Activated CD4-positive, alpha-beta T cell treated with anti-CD3 and anti-CD28 coated beads, Interleukin-2, amount 10 ng/mL, durations not matched to agents 7 days and 5 days (primary cell): ENCODE results near the gene FAM50B. TPM values are rescaled to one million over a fixed set of nuclear protein-coding genes. Genes with fewer than 3 reads are reported as not detected.
A peak's percentile ranks its signal among the peaks of the same experiment; 100 is the strongest.
"Not testable (repeated sequence)": the region's sequence is repeated elsewhere in the genome, so short reads cannot be mapped to it uniquely, and the experiment has no call there.

Source experiments
- CTCF ChIA-PET: fragments of 350-600 bp; sonication (Branson Sonifier 250); formaldehyde crosslinking; loops from one replicate; lab custom pipeline; 2021; ENCODE audit warnings: antibody characterized with exemption; lab: Charles Lee
- POLR2A ChIA-PET: fragments of 350-600 bp; sonication (Branson Sonifier 250); formaldehyde crosslinking; loops from one replicate; lab custom pipeline; 2021; ENCODE audit warnings: antibody characterized with exemption; lab: Charles Lee
- DNase-seq: peaks from one replicate; pipeline ENCODE4 v3.0.0-alpha.2; 2020
- H3K27ac Mint-ChIP-seq: one replicate; pipeline ENCODE4 v1.8.0; 2021; ENCODE audit warnings: mild to moderate bottlenecking, moderate library complexity, mixed read lengths
- H3K27me3 Mint-ChIP-seq: one replicate; pipeline ENCODE4 v1.8.0; 2021; ENCODE audit warnings: mixed read lengths
- H3K36me3 Mint-ChIP-seq: one replicate; pipeline ENCODE4 v1.8.0; 2021; ENCODE audit warnings: low read depth, mixed read lengths
- H3K4me1 Mint-ChIP-seq: one replicate; pipeline ENCODE4 v1.8.0; 2021; ENCODE audit warnings: mixed read lengths
- H3K4me3 Mint-ChIP-seq: one replicate; pipeline ENCODE4 v1.8.0; 2021; ENCODE audit warnings: mild to moderate bottlenecking, moderate library complexity, mixed read lengths
- H3K9me3 Mint-ChIP-seq: one replicate; pipeline ENCODE4 v1.8.0; 2021; ENCODE audit warnings: mixed read lengths
- total RNA-seq, 2 experiments: library from RNA; stranded (reverse); gene quantifications; one replicate each; pipeline ENCODE4 v1.2.3, GENCODE V29; 2021

Gene FAM50B
- total RNA-seq, 2 experiments from 2014 or later = 12.0 to 12.7 TPM

GRCh38 chr6:3857468-3858456 lies 8.6 kb downstream of the FAM50B start:
- no peak for DNase-seq
- Mint-ChIP-seq H3K36me3 (peaks cover 3% of the 10 kb centered on the region), H3K27me3 (peaks cover 22% of the 10 kb centered on the region), H3K4me3 (no peak overlapping the region), H3K27ac (no peak overlapping the region), H3K9me3 (peaks cover 5% of the 10 kb centered on the region), H3K4me1 (no peaks in the 10 kb centered on the region)
- ChIA-PET CTCF (interaction anchor here (1.0 to 1.8 kb wide), 3 partner anchors 8 to 11 kb away, joined by 3 to 7 read pairs (median 4); partner anchors contain the start of gene FAM50B), POLR2A (no interaction called here)

- Mint-ChIP-seq H3K4me1 (no peaks in the 10 kb centered on the region), H3K4me3 (no peak overlapping the region), H3K27me3 (peaks cover 22% of the 10 kb centered on the region), H3K36me3 (no peaks in the 10 kb centered on the region), H3K9me3 (peaks cover 2% of the 10 kb centered on the region), H3K27ac (no peak overlapping the region)
- DNase-seq = no peak
- CTCF ChIA-PET = interaction anchor here (1.3 to 3.0 kb wide), 2 partner anchors 10 to 12 kb away, joined by 4 to 22 read pairs; partner anchors contain the start of gene FAM50B
- POLR2A ChIA-PET = no interaction called here
These were observed 10.8 kb downstream of the FAM50B start for GRCh38 chr6:3859878-3860552.

- DNase-seq = no peak
These were observed 12.3 kb downstream of the FAM50B start for GRCh38 chr6:3861424-3861823.

GRCh38 chr6:3862038-3862437 lies 12.9 kb downstream of the FAM50B start:
- no peaks in the 10 kb centered on the region for H3K36me3 Mint-ChIP-seq
- POLR2A ChIA-PET = no interaction called here
- no peaks in the 10 kb centered on the region for H3K4me1 Mint-ChIP-seq
- H3K4me3 Mint-ChIP-seq = no peak overlapping the region
- CTCF ChIA-PET = interaction anchor here (0.9 to 3.0 kb wide), 5 partner anchors 10 to 25 kb away, joined by 3 to 22 read pairs (median 3); partner anchors contain the start of gene FAM50B
- no peak for DNase-seq
- peaks cover 2% of the 10 kb centered on the region for H3K9me3 Mint-ChIP-seq
- H3K27ac Mint-ChIP-seq = no peak overlapping the region
- H3K27me3 Mint-ChIP-seq = peaks cover 22% of the 10 kb centered on the region

More at GRCh38 chr6:3861424-3861823, 12.3 kb downstream of the FAM50B start:
- Mint-ChIP-seq H3K27ac (no peak overlapping the region), H3K4me3 (no peak overlapping the region), H3K4me1 (no peaks in the 10 kb centered on the region), H3K9me3 (peaks cover 2% of the 10 kb centered on the region), H3K27me3 (peaks cover 22% of the 10 kb centered on the region), H3K36me3 (no peaks in the 10 kb centered on the region)
- POLR2A ChIA-PET = no interaction called here
- CTCF ChIA-PET = interaction anchor here (0.9 to 3.0 kb wide), 5 partner anchors 10 to 26 kb away, joined by 3 to 22 read pairs (median 3); partner anchors contain the start of gene FAM50B

- H3K27ac Mint-ChIP-seq, H3K4me3 Mint-ChIP-seq, H3K4me1 Mint-ChIP-seq, DNase-seq, H3K9me3 Mint-ChIP-seq, POLR2A ChIA-PET, H3K36me3 Mint-ChIP-seq: not testable (repeated sequence)
- CTCF ChIA-PET = interaction anchor here (3.0 kb wide), 1 partner anchor 14 kb away, joined by 22 read pairs; the partner anchor contains the start of gene FAM50B
- peaks cover 15% of the 10 kb centered on the region for H3K27me3 Mint-ChIP-seq
These were observed 14.1 kb downstream of the FAM50B start for GRCh38 chr6:3863322-3863721.

- H3K27me3 Mint-ChIP-seq = peaks cover 6% of the 10 kb centered on the region
These were observed 16.3 kb downstream of the FAM50B start for GRCh38 chr6:3865463-3865862.

GRCh38 chr6:3867641-3868502 lies 18.7 kb downstream of the FAM50B start:
- Mint-ChIP-seq H3K27ac (peak overlapping the region; percentile 85), H3K4me1 (peaks cover 24% of the 10 kb centered on the region), H3K27me3 (peaks cover 3% of the 10 kb centered on the region), H3K9me3 (peaks cover 2% of the 10 kb centered on the region), H3K36me3 (no peaks in the 10 kb centered on the region), H3K4me3 (peak overlapping the region; percentile 40)
- ChIA-PET POLR2A (no interaction called here), CTCF (interaction anchor here (1.0 to 4.0 kb wide), 2 partner anchors 18 to 113 kb away, joined by 3 to 33 read pairs; partner anchors contain the start of gene FAM50B)
- no peak for DNase-seq

More at GRCh38 chr6:3865463-3865862, 16.3 kb downstream of the FAM50B start:
- POLR2A ChIA-PET = no interaction called here
- Mint-ChIP-seq H3K4me3 (no peak overlapping the region), H3K9me3 (peaks cover 2% of the 10 kb centered on the region), H3K4me1 (peaks cover 24% of the 10 kb centered on the region), H3K36me3 (no peaks in the 10 kb centered on the region), H3K27ac (no peak overlapping the region)
- no peak for DNase-seq
- CTCF ChIA-PET = interaction anchor here (4.0 kb wide), 1 partner anchor 15 kb away, joined by 33 read pairs; the partner anchor contains the start of gene FAM50B

- H3K4me1 Mint-ChIP-seq = peaks cover 24% of the 10 kb centered on the region
- peaks cover 6% of the 10 kb centered on the region for H3K27me3 Mint-ChIP-seq
- peaks cover 2% of the 10 kb centered on the region for H3K9me3 Mint-ChIP-seq
- ChIA-PET POLR2A (no interaction called here), CTCF (interaction anchor here (4.0 kb wide), 1 partner anchor 19 kb away, joined by 33 read pairs; the partner anchor contains the start of gene FAM50B)
- no peaks in the 10 kb centered on the region for H3K36me3 Mint-ChIP-seq
- H3K27ac Mint-ChIP-seq = peak overlapping the region; percentile 67
- no peak for DNase-seq
- H3K4me3 Mint-ChIP-seq = no peak overlapping the region
These were observed 19.4 kb downstream of the FAM50B start for GRCh38 chr6:3868544-3868943.

- peaks cover 2% of the 10 kb centered on the region for H3K9me3 Mint-ChIP-seq
- ChIA-PET POLR2A (no interaction called here), CTCF (interaction anchor here (4.0 kb wide), 1 partner anchor 19 kb away, joined by 33 read pairs; the partner anchor contains the start of gene FAM50B)
- no peak for DNase-seq
- H3K27ac Mint-ChIP-seq = no peak overlapping the region
- peaks cover 6% of the 10 kb centered on the region for H3K27me3 Mint-ChIP-seq
- no peak overlapping the region for H3K4me3 Mint-ChIP-seq
- H3K4me1 Mint-ChIP-seq = peaks cover 24% of the 10 kb centered on the region
- no peaks in the 10 kb centered on the region for H3K36me3 Mint-ChIP-seq
These were observed 20.1 kb downstream of the FAM50B start for GRCh38 chr6:3869284-3869631.

GRCh38 chr6:3869632-3870527 lies 20.7 kb downstream of the FAM50B start:
- Mint-ChIP-seq H3K27ac (peak overlapping the region; percentile 22), H3K4me3 (no peak overlapping the region), H3K9me3 (peaks cover 2% of the 10 kb centered on the region), H3K36me3 (no peaks in the 10 kb centered on the region), H3K27me3 (peaks cover 6% of the 10 kb centered on the region), H3K4me1 (peaks cover 24% of the 10 kb centered on the region)
- no peak for DNase-seq
- ChIA-PET CTCF (no interaction called here), POLR2A (no interaction called here)

GRCh38 chr6:3870528-3870925 lies 21.4 kb downstream of the FAM50B start:
- no peak overlapping the region for H3K4me3 Mint-ChIP-seq
- CTCF ChIA-PET = interaction anchor here (0.5 kb wide), 1 partner anchor 73 kb away, joined by 3 read pairs; no protein-coding TSS in a partner anchor

More at GRCh38 chr6:3870528-3870925, 21.4 kb downstream of the FAM50B start:
- H3K27ac Mint-ChIP-seq = peak overlapping the region; percentile 22
- POLR2A ChIA-PET = no interaction called here
- H3K9me3 Mint-ChIP-seq = peaks cover 2% of the 10 kb centered on the region
- no peaks in the 10 kb centered on the region for H3K36me3 Mint-ChIP-seq
- H3K27me3 Mint-ChIP-seq = peaks cover 6% of the 10 kb centered on the region
- DNase-seq = no peak
- peaks cover 24% of the 10 kb centered on the region for H3K4me1 Mint-ChIP-seq
